GM19351 (cell line): ENCODE results near the gene COMMD7.
A peak's percentile ranks its signal among the peaks of the same experiment; 100 is the strongest.

Experiments
- ATAC-seq: cut with Tn5 transposase; IDR thresholded peaks from one replicate; pipeline ENCODE4 v1.9.1; 2021; ENCODE audit warnings: mild to moderate bottlenecking, moderate library complexity; ENCODE audit not compliant: unreplicated experiment

COMMD7 gene

GRCh38 chr20:32652739-32653526 lies 90.3 kb downstream of the COMMD7 start:
- ATAC-seq, result peak; percentile 69
